ENCODE results near the gene TJP1.

DNA sequence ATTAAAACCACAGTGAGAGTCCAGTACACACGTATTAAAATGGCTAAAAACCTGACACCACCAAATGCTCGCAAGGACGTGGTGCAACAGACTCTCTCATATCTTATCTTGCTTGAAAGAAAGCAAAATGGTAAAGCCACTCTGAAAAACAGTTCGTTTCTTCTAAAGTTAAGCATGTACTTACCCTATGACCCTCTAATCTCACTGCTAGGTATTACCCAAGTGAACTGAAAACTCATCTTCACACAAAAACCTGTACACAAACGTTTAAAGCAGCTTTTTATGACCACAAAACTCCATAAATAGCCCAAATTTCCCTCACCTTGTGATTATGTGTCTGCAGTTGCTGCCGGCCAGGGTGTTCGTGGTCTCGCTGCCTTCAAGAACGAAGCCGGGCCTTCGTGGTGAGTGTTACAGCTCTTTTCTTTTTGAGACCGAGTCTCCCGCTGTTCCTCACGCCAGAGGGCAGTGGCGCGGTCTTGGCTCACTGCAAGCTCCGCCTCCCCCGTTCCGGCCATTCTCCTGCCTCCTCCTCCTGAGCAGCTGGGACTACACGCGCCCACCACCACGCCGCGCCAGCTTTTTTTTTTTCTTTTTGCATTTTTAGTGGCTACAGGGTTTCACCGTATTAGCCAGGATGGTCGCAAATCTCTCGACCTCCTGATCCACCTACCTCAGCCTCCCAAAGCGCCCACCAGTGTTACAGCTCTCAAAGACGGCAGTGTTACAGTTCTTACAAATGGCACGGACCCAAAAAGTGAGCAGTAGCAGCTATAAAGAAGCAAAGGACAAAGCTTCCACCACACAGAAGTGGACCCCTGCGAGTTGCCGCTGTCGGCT is 165.4 kb downstream of the TJP1 start:
- TF ChIP-seq, protein P1, sequence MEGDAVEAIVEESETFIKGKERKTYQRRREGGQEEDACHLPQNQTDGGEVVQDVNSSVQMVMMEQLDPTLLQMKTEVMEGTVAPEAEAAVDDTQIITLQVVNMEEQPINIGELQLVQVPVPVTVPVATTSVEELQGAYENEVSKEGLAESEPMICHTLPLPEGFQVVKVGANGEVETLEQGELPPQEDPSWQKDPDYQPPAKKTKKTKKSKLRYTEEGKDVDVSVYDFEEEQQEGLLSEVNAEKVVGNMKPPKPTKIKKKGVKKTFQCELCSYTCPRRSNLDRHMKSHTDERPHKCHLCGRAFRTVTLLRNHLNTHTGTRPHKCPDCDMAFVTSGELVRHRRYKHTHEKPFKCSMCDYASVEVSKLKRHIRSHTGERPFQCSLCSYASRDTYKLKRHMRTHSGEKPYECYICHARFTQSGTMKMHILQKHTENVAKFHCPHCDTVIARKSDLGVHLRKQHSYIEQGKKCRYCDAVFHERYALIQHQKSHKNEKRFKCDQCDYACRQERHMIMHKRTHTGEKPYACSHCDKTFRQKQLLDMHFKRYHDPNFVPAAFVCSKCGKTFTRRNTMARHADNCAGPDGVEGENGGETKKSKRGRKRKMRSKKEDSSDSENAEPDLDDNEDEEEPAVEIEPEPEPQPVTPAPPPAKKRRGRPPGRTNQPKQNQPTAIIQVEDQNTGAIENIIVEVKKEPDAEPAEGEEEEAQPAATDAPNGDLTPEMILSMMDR (IDR thresholded peaks at IDR 0.05), result no peak
- TF ChIP-seq POLR2AphosphoS5 (IDR thresholded peaks at IDR 0.05), result no peak

All from upper lobe of left lung (tissue), 4 donors.